ENCODE results near the gene FAM210B. TPM values are rescaled to one million over a fixed set of nuclear protein-coding genes. Genes with fewer than 3 reads are reported as not detected.

FAM210B gene
- total and polyA plus RNA-seq, 2 of the 13 experiments (the other 11 are each of a cell fraction or from before 2014, with no cell fraction given): 75.9 to 107 TPM

DNA sequence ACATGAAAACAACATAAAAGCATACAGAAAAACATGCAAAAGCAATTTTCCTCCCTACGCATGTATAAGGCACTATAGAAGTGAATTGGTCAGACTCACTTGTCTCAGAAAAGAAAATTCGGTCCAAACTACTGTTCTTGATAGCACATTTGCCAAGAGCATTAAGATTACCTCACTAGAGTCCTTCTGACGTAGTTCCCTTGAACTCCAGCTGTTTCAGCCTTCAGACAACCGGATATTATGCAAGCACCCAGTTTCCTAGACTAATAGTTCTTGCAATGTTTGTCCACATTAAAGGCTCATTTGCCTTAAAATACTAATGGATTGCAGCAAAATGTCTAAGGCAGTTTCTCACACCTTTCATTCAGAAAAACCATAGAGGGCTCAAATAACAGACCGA, 50.7 kb downstream of the FAM210B start:
- Histone ChIP-seq H3K9me3 (ENCODE audit: low read length) (no peaks in the 10 kb centered on the region), H2AFZ (ENCODE audit: low read length) (no peak overlapping the region), H3K4me1 (ENCODE audit: insufficient read depth, low read length) (peaks cover 32% of the 10 kb centered on the region), H3K27ac (ENCODE audit: extremely low read length, insufficient read depth, low read length) (no peak overlapping the region), H4K20me1 (ENCODE audit: insufficient read depth, low read length) (no peaks in the 10 kb centered on the region), H3K36me3 (replicated peaks in 1 of 2; ENCODE audit: control insufficient read depth in 1 of 2, insufficient read depth in 2 of 2, low read length in 2 of 2) (peaks cover 10 to 33% of the 10 kb centered on the region in 2 experiments; a peak in 4 of 5 replicates), H3K79me2 (ENCODE audit: insufficient read depth, low read length) (no peaks in the 10 kb centered on the region), H3K4me3 (replicated peaks in 1 of 3; ENCODE audit: insufficient read depth in 1 of 3, low read depth in 2 of 3, low read length in 3 of 3) (no peak overlapping the region), H3K27me3 (ENCODE audit: control insufficient read depth in 1 of 2, insufficient read depth in 2 of 2, low read length in 2 of 2) (no peaks in the 10 kb centered on the region), H3K4me2 (ENCODE audit: low read depth, low read length) (no peak overlapping the region), H3K9ac (ENCODE audit: insufficient read depth, low read depth, low read length) (no peak overlapping the region)
- in situ Hi-C loops (cut with HindIII; ENCODE audit: extremely low pct_ligation_motif_present, low pct_unique_long_range_greater_than_20kb): no loop called here
- DNase-seq (ENCODE audit: low spot score) (no peak), ATAC-seq (no peak), FAIRE-seq (no peak)
- intact Hi-C loops (cut with micrococcal nuclease; ENCODE audit: unreplicated experiment): no loop called here
- POLR2A ChIA-PET: interaction anchor here (1.2 to 5.5 kb wide), 3 partner anchors 13 to 50 kb away, joined by 3 to 50 read pairs (median 4); partner anchors contain the start of genes AURKA and CSTF1
- no TSS peak for BruUV-seq (replicated peaks)
- CTCF ChIA-PET (ENCODE audit: low intra/inter-chr PET ratio, low total read pairs): no interaction called here
- WGBS (ENCODE audit: low lambda C conversion rate): 79% methylated on average over 5 of the region's 5 CpGs
- TF ChIP-seq ZFP90 (CRISPR knock-in tag; IDR thresholded peaks at IDR 0.05; ENCODE audit: borderline replicate concordance) (no peak), ESRRA (CRISPR knock-in tag; IDR thresholded peaks at IDR 0.05; ENCODE audit: low read depth) (no peak), NFE2 (CRISPR knock-in tag; IDR thresholded peaks at IDR 0.05) (no peak), CHD4 (IDR thresholded peaks at IDR 0.05; ENCODE audit: borderline replicate concordance, low read length) (no peak), CEBPG (CRISPR knock-in tag; IDR thresholded peaks at IDR 0.05) (peak; percentile 42; the same call in 1 of the 2 replicates), HNRNPH1 (optimal IDR thresholded peaks at IDR 0.05; ENCODE audit: low read depth, low read length) (no peak), CEBPB (IDR thresholded peaks at IDR 0.05; ENCODE audit: borderline replicate concordance, low read depth, low read length) (peak; percentile 60; the same call in 1 of the 2 replicates), ARID2 (CRISPR knock-in tag; IDR thresholded peaks at IDR 0.05; ENCODE audit: borderline replicate concordance) (no peak), SIN3B (IDR thresholded peaks at IDR 0.05; ENCODE audit: low read length) (no peak), SAP130 (CRISPR knock-in tag; IDR thresholded peaks at IDR 0.05; ENCODE audit: low read depth) (peak; percentile 31; the same call in 1 of the 2 replicates), BCL6 (CRISPR knock-in tag; IDR thresholded peaks at IDR 0.05) (0 out of 2 replicates have a peak, but pooled peaks have one; percentile 23), ZBTB21 (CRISPR knock-in tag; IDR thresholded peaks at IDR 0.05) (0 out of 2 replicates have a peak, but pooled peaks have one; percentile 43), GABPA (IDR thresholded peaks at IDR 0.05; ENCODE audit: low read depth, low read length) (no peak), GABPA (CRISPR knock-in tag; IDR thresholded peaks at IDR 0.05; ENCODE audit: low read depth) (peak; percentile 46; the same call in 1 of the 2 replicates), PRDM15 (CRISPR knock-in tag; IDR thresholded peaks at IDR 0.05) (no peak), CENPX (CRISPR knock-in tag; IDR thresholded peaks at IDR 0.05) (no peak), YEATS2 (CRISPR knock-in tag; IDR thresholded peaks at IDR 0.05; ENCODE audit: borderline replicate concordance) (no peak)
- TF ChIP-seq, protein P1, sequence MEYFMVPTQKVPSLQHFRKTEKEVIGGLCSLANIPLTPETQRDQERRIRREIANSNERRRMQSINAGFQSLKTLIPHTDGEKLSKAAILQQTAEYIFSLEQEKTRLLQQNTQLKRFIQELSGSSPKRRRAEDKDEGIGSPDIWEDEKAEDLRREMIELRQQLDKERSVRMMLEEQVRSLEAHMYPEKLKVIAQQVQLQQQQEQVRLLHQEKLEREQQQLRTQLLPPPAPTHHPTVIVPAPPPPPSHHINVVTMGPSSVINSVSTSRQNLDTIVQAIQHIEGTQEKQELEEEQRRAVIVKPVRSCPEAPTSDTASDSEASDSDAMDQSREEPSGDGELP (IDR thresholded peaks at IDR 0.05; ENCODE audit: borderline replicate concordance, low read depth): peak; percentile 43; the same call in 1 of the 2 replicates
- TF ChIP-seq, protein P2, sequence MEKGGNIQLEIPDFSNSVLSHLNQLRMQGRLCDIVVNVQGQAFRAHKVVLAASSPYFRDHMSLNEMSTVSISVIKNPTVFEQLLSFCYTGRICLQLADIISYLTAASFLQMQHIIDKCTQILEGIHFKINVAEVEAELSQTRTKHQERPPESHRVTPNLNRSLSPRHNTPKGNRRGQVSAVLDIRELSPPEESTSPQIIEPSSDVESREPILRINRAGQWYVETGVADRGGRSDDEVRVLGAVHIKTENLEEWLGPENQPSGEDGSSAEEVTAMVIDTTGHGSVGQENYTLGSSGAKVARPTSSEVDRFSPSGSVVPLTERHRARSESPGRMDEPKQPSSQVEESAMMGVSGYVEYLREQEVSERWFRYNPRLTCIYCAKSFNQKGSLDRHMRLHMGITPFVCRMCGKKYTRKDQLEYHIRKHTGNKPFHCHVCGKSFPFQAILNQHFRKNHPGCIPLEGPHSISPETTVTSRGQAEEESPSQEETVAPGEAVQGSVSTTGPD (CRISPR knock-in tag; IDR thresholded peaks at IDR 0.05): no peak
- TF ChIP-seq, protein P3, sequence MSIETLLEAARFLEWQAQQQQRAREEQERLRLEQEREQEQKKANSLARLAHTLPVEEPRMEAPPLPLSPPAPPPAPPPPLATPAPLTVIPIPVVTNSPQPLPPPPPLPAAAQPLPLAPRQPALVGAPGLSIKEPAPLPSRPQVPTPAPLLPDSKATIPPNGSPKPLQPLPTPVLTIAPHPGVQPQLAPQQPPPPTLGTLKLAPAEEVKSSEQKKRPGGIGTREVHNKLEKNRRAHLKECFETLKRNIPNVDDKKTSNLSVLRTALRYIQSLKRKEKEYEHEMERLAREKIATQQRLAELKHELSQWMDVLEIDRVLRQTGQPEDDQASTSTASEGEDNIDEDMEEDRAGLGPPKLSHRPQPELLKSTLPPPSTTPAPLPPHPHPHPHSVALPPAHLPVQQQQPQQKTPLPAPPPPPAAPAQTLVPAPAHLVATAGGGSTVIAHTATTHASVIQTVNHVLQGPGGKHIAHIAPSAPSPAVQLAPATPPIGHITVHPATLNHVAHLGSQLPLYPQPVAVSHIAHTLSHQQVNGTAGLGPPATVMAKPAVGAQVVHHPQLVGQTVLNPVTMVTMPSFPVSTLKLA (IDR thresholded peaks at IDR 0.05): no peak
